Measurements from ENCODE around the gene NFIX.

The NFIX gene

DNA sequence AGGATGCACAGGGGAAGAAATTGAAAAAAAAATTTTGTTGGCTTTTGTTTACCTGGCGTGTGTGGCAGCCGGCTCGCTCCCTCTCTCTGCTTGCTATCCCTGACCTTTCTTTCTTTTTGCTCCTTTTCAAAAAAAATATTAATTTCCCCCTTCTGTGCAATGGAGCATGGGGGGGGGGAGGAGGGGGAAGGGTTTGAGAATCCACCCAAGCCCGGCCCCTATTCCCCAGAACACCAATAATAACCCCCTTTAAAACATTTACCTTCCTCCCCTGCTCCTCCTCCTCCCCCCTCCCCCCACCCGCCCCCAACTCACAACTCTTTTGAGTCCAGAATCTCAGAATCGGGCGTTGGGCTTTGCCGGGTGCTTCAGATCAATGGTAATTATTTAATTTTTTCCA lies 28.4 kb downstream of the NFIX start:
- no peak for DNase-seq

DNA sequence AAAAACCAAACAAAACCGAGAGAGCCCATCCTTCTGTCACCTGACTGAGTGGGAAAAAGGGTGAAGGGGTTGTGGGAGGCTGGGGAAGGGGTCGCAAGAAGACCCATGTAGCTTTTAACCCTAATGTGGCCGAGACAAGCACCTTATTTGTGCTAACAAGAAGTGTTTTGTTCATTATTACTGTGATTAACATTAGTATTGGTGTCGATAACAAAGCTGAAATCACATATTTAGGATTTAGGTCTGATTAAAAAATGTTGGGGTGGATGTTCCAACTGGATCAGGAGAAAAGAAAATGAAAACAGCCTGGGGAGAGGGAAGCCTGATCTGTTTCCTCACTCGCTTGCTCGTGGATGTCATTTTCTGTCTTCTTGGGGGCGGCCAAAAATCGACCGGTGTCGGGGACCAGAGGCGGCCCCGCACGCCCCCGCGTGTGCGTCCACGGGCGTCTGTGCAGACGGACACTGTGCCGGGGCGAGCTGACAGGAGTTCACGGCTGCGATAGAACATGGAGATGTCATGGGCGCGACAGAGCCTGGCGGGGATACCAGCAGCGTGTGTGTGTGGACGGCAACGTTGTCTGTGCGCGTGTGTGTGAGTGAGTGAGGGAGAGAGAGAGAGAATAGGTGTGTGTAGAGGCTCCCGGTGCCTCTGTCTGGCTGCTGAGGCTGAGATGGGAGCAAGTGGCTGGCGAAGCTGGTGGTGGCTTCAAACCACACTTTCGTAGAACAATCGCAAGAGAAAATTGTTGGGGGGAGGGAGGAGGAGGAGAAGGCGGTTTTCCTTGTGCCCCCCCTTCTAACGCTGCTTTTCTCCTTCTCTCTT lies 29.1 kb downstream of the NFIX start:
- DNase-seq, result no peak

DNA sequence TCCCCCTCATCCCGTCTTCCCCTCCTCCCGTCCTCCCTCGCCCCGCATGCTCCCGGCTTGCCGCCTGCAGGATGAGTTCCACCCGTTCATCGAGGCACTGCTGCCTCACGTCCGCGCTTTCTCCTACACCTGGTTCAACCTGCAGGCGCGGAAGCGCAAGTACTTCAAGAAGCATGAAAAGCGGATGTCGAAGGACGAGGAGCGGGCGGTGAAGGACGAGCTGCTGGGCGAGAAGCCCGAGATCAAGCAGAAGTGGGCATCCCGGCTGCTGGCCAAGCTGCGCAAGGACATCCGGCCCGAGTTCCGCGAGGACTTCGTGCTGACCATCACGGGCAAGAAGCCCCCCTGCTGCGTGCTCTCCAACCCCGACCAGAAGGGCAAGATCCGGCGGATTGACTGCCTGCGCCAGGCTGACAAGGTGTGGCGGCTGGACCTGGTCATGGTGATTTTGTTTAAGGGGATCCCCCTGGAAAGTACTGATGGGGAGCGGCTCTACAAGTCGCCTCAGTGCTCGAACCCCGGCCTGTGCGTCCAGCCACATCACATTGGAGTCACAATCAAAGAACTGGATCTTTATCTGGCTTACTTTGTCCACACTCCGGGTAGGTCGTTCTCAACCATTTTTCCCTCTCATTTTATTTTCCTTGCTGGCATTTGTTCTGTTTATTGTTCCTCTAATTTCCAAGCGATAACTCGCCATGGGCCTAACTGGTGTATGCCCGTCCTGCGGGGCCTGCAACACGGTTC lies 29.8 kb downstream of the NFIX start:
- no peak for DNase-seq

DNA sequence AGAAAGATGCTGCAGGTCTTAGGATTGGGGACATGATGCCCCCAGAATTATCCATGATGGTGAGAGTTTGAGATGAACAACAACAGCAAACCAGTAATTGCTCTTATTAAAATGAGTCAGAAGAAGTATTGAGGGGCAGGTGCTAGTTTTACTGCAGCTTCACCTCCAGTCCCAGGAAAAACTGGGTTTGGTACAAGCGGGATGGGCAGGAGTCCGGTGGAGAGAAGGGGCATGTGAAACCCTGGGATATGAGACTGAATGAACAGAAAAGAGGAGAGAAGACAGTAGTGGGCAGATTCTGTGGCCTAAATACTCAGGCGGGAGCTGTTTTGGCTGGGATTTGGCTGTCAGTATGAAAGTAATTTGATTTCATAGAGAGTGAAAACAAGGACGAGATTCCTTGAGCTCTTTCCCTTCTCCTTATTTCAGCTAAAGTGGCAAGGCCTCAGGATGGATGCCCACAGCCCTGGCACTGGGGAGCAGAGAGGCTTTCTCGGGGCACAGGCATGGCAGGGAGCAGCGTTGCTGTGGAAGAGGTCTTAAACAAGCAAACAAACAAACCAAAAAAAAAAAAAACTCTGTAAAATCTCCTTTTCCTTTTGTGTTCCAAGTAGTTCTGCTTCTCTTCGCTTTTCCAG lies 30.7 kb downstream of the NFIX start:
- DNase-seq, result no peak

DNA sequence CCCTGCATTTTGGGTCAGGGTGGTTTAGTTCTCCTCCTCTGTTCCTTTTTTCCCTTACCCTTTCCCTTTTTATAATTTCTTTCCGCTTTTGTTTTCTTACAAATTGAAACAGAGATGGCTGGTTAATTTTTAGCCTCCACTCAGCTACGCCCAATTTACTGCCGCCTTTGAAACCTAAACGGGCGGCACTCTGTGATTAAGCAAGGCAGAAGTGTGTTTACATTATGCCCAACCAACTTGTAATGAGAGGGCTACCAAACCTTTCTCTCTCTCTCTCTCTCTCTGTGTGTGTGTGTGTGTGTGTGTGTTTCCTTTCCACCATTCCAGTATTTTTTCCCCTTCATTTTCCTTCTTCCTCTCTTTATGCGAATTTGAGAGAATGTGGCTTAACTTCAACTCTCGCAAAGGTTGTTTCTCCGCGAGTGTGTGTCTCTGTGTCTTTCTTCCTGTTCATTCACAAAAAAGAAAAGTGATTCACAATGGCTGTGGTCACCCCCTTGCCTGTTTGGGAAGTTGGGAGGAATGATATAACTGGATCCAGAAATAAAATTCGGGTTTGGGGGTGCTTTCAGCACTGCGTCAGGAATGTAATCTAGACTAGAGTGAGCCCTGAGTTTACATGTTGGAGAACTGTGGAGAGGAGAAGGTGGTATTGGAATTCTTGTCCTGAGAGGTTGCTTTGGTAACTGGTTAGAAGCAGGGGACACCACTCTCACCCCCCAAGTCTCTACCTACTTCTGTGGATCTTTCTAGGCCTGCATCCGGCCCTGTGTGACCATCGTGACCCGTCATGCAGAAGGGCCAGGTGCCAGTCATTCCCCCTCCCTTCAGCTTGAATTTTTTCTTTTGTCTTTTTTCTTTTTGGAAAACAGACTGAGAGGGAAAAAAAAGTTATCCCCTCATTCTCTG lies 31.4 kb downstream of the NFIX start:
- DNase-seq, result peak; percentile 35

DNA sequence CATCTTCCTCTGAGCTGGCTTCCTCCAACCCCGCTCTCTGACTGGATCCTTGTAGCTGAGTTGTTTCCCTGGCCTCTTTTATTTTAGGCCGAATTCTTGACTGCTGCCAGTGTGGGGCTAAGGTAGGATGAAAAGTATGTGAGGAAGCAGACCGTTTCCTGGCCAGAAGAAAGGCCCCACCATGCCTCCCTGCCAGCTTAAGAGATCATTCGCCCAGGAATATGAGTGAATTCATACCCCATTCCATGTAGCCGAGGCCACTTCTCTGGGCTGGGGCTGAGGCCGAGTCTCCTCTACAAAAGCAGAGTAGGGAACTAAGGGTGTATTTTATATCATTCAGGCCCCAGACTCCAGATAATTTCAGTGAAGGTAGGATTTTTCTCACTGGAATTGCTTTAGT lies 32.3 kb downstream of the NFIX start:
- no peak for DNase-seq

DNA sequence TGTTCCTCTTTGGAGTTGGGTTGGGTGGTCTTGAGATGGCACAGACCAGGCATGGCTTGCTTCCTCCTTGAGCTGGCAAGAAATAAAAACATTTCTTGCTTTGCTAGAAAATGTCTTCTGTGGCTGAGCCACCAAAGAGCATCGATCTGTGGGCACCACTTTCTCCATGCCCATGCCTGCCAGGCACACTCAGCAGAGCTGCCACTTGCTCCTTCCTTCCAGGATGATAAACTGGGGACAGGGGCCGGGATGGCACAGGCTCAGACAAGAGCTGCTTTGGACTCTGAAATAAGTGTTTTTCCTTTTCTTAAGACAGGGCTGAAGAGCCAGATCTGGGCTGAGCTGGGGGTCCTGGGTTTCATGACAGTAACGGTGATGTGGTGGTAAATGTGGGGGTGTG lies 32.8 kb downstream of the NFIX start:
- DNase-seq, result no peak

DNA sequence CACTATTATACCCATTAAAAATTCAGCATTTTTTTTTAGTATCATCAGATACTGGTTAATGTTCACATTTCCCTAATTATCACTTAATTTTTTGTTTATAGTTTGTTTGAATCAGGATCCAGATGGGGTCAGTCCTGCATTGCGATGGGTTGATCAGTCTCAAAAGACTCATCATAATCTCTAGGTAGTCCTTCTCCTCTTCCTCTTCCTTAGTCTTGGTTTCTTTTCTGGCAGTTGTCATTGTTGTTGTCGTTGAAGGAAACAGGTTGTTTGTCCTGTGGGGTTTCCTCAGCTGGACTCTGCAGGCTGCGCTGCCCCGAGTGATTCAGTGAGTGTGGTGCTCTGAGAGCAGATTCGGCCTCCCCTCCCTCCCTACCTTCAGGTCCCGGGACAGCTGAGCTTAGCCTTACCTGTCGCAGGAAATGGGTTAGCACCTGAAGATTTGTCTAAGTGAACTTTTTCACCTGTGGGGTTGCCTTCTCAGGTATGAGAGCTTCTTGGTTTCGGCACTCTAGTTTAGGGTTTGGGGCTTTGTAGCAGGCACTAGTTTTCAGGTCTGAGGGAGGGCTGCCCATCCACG lies 34.1 kb downstream of the NFIX start:
- no peak for DNase-seq

DNA sequence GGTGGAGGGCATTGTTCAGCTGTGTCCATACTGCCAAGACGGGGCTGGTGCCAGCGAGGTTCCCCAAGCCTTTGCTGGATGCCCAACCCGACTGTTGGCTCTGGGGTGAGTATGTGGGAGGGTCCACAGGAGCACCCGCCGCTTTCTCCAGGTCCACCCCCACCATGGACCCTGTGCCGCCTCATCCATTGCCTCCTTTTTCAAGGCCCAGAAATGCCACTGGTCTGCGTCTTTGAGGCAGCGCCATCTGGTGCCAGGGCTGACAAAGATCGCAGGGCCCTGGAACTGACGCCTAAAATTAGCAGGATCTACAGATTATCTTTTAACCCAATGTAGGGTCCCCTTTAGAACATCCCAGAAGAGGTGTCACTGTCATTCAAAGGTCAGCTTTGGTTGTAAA lies 34.6 kb downstream of the NFIX start:
- no peak for DNase-seq

DNA sequence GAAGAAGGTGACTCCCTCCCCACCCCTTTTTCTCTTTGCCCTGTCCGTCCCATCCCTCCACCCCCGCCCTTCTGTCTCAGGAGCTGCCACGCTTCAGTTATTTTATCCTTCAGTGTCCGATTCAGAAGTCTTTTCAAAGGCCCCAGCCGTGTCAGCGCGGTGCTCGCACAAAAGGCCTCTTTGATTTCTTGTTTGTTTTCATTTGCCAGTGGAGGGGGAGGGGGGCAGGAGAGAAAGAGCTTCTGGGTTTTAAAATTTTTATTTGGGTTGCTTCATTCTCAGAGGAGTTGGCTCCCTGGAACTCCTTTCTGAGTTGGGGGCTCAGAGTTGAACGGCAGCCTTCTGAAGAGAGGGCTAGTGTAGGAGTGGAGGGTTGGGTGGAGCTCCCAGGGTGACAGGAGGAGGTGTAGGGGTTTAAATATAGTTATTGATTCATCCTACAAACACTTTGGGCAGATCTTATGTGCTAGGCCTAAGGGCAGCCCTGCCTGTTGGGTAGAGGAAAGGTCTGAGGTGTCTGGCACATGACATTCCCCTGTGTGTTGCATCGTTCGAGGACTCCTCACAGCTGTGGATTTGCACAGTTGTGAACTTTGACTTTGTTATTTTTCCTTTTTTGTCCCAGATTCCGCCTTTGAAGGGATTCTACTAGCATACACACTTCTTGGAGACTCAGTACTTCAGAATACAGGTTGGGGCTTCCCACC lies 36.8 kb downstream of the NFIX start:
- DNase-seq, result peak; percentile 6

DNA sequence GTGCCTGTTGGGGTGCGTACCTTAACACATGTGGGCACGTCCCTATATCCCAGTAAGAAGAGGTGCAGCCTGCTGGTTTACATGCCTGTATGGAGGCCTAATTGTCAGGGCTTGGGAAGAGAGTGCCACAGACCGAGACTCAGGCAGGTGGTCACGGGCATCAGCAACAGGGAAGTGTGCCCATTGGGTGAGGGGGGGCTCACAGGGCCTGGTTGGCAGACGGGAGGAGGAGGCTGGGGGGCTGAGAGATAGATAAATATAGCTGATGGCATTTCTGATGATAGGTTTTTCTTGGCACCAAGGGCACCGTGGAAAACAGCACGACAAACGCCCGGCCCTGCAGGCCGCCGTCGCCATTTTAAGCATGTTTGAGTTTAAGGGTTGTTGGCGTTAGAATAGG lies 37.6 kb downstream of the NFIX start:
- no peak for DNase-seq

DNA sequence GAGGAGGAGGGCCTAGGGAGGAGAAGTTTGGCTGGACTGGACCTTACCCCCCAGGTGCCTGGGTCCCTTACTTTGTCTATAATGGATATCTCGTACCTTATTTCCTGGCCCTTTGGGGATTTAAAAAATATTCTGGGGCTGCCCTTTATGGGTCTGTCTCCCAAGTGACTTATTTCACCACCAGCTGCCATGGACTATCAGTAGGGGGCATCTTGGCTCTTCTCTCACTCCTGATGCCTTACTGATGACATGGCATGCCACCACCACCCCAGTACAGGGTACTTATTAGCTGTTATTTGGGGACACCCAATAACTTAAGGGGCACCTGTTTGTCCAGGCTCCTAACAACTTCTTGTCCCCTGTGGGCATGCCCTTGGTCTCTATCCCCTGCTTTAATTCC lies 38.0 kb downstream of the NFIX start:
- DNase-seq, result no peak

DNA sequence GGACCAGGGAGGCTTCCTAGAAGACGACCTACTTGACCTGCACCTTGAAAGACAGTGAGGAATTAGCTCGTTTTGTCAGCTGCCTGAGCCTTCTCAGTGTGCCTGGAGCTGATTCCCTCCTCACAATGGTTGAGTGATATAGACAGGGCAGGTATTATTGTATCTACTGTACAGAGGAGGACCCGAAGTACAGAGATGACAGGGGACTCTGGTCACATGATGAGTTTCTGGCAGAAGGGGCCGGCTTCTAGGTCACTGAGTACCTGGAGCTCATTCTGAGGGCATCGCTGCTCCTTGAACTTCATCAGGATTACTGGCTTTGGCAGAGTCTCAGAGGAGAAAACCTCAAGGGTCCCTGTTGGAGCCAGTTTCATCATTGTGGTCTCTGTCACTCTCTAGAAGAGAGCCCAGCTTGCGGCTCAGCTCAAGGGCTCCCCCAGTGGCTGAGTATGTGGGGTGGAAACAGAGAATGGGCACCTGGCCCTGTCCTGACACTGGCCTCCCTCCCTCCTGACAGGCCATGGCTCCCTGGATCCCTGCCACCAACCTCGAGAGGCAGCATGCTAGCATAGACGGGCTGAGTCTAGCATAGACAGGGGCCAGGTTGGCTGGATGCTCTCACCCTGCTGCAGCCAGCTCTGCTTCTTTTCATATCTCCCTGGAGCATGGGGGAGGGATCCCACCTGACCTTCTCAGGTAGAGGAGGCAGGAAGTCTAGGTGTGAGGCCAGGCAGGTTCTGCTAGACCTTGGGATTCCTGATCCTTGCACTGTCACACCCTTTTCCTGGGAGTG lies 38.7 kb downstream of the NFIX start:
- peak; percentile 11 for DNase-seq

DNA sequence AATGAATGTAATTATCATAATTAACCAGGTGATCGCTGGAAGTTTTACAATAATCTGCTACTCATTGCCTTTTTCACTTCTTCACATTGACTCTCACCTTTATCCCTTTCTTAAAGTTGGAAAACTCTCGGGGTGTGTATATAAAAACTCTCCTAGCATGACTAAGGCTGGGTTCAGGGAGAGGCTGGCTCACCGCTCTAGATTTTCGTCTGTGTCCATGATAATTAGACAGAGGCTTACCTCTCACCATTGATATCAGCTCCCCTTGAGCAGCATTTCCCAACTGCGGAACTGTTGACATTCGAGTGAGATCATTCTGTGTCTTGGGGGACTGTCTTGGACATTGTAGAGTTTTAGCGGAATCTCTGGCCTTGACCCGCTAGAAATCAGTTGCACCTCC lies 39.4 kb downstream of the NFIX start:
- no peak for DNase-seq

DNA sequence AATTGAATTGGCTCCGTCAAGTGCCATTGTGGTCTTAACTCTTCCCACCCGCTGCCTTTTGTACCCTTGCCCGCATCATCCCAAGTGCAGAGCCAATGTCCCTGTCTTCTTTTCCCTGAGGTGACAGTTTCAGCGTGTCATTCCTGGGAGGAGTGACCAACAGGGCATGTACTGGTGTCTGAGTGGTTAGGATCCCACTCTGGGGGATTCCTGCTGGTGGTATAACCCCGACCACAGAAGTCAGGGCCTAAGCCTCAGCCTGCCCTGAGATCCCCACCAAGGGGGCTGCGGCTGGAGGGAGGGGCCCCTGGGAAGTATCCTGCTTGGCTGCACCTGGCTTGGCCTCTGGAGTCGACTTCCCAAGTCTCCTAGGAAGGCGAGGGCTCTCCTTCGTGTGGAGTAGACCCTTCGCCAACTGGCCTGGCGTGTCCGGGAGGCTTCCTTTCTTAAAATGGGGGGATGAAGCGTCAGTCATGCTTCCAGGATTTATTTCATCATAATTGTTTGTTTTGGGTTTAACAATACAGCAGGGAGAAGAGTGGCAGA lies 40.6 kb downstream of the NFIX start:
- no peak for DNase-seq

DNA sequence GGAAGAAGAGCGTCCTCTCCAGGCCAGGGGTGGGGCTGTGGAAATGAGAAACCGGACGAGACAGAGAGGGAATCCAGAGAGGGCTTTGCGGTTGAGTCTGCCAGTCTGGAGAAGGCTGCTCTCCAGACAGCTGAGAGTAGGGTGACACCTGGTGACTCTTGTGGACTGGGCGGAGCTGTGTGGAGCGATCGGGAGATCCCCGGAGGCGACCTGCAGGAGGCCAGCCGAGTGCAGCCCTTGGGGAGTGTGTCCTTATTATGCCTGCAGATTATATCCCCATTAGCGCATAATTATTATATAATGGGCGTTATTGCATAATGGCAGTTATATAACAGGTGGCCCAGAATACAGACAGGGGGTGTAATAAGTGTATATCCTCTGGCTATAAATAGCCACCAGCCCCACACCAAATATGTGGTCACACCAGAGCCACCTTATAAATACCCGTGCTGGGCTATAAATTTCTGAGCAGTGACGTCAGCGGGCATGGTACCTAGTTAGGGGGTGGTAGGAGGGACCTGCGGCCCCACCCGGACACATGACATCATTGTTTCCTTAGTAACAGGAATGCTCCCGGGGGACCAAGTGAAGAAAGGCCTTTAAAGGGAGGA lies 41.2 kb downstream of the NFIX start:
- peak; percentile 63 for DNase-seq

DNA sequence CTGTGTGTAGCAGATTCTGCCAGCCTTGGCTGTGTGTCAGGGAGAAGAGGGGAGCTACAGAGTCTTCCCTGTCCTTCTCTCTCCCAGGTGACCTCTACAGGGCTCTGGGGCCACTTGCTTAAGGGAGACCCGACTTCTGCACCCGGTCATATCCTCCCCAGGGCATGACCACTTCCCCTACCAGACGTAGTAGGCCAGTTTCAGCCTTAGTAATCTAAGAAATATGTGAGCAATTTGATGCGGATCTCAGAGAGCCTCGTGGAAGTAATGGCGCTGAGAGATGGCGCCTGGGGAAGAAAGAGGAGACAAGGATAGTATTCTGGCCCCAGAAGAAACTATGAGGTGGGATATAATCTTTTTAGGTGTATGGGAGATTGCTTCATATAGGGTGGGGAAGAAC lies 41.9 kb downstream of the NFIX start:
- no peak for DNase-seq

DNA sequence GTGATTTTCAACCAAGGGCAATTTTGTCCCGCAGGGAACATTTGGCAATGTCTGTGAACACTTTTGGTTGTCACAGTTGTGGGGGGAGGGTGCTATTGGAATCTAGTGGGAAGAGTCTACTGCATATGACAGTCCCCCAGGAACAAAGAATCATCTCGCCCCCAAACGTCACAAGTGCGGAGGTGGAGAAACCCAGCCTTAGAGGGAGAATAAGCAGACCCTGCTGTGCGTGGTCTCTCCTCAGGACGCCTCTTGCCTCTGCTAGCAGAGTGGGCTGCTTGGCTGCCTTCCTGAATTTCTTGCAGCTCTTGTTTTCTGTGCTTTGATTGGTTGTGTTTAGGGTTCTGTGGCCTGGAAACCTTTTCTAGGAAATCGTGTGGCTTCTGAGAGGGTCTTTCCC lies 42.5 kb downstream of the NFIX start:
- DNase-seq, result no peak

DNA sequence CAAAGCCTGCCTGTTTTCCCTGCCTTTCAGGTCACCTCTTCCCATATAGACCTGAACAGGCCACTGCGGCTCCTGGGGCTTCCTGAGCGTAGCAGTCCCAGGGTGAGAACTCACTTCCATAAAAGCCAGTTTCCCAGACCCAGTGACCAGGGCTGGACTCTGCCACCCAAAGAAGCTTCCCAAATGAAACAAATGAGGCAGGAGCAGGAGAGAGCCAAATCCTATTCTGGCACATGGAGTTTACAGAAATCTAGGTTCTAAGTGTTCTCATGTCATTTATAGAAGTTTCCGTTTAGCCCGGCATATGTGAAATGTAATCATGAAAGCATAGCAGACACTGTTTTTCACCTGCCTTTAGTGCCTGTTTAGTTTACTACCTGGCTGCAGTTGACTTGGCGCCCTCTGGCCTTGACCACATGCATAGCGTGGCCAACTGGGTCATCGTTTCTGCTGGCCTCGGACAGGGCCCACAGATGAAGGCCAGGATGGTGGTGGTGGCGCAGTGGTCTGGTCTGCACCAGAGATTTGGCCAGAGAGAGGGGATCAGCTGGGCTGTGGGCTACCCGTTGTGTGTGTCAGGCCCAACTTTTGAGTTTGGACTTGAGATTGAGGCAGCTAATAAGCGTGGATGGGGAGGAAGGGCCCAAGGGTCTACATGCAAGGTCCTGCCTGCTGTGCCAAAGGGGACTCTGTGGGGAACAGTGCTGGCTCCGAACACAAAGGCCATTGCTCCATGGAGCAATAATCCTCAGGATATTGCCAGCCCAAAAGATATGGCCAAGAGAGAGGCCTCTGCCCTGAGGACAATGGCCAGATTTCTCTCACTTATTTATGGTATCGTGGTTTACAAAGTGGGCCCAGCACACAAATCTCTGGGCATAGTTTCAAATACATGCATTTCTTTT lies 43.3 kb downstream of the NFIX start:
- DNase-seq, result no peak
